ENCODE measurements around the gene NBEAL2. TPM values are rescaled to one million over a fixed set of nuclear protein-coding genes. Genes with fewer than 3 reads are reported as not detected.

NBEAL2 gene
- total and polyA plus RNA-seq, 2 of the 8 experiments (the other 6 are each of a cell fraction or from before 2014, with no cell fraction given) = 27.3 to 46.9 TPM

DNA sequence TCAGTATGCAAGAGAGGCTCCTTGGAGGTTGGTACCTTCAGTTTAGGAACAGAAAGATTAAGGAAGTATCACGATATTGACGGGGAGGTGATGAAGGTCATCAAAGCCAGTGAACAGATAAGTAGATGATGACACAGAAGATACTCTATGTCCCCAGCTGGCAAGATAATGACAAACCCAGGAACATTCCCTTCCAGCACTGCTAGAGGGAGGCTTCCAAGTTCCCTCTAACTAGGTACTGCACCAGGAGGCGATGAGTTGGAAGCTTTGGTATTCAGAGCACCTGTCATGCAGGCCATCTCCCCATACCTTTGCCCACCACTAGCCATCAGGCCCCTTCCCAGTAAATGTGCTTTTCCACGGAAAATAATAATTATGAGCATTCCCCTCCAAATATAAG lies 40.8 kb downstream of the NBEAL2 start (continued):
- TF ChIP-seq, protein P1, sequence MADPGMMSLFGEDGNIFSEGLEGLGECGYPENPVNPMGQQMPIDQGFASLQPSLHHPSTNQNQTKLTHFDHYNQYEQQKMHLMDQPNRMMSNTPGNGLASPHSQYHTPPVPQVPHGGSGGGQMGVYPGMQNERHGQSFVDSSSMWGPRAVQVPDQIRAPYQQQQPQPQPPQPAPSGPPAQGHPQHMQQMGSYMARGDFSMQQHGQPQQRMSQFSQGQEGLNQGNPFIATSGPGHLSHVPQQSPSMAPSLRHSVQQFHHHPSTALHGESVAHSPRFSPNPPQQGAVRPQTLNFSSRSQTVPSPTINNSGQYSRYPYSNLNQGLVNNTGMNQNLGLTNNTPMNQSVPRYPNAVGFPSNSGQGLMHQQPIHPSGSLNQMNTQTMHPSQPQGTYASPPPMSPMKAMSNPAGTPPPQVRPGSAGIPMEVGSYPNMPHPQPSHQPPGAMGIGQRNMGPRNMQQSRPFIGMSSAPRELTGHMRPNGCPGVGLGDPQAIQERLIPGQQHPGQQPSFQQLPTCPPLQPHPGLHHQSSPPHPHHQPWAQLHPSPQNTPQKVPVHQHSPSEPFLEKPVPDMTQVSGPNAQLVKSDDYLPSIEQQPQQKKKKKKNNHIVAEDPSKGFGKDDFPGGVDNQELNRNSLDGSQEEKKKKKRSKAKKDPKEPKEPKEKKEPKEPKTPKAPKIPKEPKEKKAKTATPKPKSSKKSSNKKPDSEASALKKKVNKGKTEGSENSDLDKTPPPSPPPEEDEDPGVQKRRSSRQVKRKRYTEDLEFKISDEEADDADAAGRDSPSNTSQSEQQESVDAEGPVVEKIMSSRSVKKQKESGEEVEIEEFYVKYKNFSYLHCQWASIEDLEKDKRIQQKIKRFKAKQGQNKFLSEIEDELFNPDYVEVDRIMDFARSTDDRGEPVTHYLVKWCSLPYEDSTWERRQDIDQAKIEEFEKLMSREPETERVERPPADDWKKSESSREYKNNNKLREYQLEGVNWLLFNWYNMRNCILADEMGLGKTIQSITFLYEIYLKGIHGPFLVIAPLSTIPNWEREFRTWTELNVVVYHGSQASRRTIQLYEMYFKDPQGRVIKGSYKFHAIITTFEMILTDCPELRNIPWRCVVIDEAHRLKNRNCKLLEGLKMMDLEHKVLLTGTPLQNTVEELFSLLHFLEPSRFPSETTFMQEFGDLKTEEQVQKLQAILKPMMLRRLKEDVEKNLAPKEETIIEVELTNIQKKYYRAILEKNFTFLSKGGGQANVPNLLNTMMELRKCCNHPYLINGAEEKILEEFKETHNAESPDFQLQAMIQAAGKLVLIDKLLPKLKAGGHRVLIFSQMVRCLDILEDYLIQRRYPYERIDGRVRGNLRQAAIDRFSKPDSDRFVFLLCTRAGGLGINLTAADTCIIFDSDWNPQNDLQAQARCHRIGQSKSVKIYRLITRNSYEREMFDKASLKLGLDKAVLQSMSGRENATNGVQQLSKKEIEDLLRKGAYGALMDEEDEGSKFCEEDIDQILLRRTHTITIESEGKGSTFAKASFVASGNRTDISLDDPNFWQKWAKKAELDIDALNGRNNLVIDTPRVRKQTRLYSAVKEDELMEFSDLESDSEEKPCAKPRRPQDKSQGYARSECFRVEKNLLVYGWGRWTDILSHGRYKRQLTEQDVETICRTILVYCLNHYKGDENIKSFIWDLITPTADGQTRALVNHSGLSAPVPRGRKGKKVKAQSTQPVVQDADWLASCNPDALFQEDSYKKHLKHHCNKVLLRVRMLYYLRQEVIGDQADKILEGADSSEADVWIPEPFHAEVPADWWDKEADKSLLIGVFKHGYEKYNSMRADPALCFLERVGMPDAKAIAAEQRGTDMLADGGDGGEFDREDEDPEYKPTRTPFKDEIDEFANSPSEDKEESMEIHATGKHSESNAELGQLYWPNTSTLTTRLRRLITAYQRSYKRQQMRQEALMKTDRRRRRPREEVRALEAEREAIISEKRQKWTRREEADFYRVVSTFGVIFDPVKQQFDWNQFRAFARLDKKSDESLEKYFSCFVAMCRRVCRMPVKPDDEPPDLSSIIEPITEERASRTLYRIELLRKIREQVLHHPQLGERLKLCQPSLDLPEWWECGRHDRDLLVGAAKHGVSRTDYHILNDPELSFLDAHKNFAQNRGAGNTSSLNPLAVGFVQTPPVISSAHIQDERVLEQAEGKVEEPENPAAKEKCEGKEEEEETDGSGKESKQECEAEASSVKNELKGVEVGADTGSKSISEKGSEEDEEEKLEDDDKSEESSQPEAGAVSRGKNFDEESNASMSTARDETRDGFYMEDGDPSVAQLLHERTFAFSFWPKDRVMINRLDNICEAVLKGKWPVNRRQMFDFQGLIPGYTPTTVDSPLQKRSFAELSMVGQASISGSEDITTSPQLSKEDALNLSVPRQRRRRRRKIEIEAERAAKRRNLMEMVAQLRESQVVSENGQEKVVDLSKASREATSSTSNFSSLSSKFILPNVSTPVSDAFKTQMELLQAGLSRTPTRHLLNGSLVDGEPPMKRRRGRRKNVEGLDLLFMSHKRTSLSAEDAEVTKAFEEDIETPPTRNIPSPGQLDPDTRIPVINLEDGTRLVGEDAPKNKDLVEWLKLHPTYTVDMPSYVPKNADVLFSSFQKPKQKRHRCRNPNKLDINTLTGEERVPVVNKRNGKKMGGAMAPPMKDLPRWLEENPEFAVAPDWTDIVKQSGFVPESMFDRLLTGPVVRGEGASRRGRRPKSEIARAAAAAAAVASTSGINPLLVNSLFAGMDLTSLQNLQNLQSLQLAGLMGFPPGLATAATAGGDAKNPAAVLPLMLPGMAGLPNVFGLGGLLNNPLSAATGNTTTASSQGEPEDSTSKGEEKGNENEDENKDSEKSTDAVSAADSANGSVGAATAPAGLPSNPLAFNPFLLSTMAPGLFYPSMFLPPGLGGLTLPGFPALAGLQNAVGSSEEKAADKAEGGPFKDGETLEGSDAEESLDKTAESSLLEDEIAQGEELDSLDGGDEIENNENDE (IDR thresholded peaks at IDR 0.05; ENCODE audit: insufficient replicate concordance, low read length) = no peak
- TF ChIP-seq CTBP2 (IDR thresholded peaks at IDR 0.05; ENCODE audit: borderline replicate concordance, insufficient read depth, insufficient read length, low read length) = no peak
